AG10803 (cell line): Measurements from ENCODE around the gene CALR3.

Source experiments
- DNase-seq: peaks from one replicate; pipeline ENCODE4 v3.0.0; 2010; ENCODE audit warnings: low read depth
- H3K4me3 ChIP-seq: 2 replicates; pipeline ENCODE4 v1.5.1; 2011; ENCODE audit warnings: mild to moderate bottlenecking, low read length, control low read depth
- TF ChIP-seq, protein P1 (sequence below): conservative IDR thresholded peaks from 2 replicates; pipeline ENCODE4 v1.5.1; 2011; ENCODE audit warnings: mild to moderate bottlenecking, low read length, control low read depth, inconsistent platforms

CALR3 gene

GRCh38 chr19:16458391-16459341, 37.3 kb downstream of the CALR3 start:
- TF ChIP-seq, protein P1, sequence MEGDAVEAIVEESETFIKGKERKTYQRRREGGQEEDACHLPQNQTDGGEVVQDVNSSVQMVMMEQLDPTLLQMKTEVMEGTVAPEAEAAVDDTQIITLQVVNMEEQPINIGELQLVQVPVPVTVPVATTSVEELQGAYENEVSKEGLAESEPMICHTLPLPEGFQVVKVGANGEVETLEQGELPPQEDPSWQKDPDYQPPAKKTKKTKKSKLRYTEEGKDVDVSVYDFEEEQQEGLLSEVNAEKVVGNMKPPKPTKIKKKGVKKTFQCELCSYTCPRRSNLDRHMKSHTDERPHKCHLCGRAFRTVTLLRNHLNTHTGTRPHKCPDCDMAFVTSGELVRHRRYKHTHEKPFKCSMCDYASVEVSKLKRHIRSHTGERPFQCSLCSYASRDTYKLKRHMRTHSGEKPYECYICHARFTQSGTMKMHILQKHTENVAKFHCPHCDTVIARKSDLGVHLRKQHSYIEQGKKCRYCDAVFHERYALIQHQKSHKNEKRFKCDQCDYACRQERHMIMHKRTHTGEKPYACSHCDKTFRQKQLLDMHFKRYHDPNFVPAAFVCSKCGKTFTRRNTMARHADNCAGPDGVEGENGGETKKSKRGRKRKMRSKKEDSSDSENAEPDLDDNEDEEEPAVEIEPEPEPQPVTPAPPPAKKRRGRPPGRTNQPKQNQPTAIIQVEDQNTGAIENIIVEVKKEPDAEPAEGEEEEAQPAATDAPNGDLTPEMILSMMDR = no peak
- no peak for DNase-seq
- H3K4me3 ChIP-seq = no peak overlapping the region

DNA sequence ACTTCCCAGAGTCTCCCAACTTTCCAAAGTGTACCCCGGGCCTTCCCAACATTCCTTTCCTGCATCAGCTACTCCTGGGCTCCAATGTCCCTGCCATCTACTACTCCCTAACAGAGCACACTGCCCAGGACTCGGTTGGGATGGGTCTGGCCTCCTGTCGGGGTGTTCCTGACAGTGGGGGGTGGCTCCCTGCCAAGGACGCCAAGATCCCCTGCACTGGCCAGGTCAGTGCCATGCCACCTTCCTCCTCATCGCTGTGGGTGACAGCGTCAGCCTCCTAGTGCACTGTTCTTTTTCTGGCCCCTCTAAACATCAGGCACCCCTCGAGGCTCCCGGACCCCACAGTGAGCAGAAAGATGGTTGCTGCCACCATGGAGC, 38.0 kb downstream of the CALR3 start:
- no peak for DNase-seq
- H3K4me3 ChIP-seq = no peak overlapping the region
- TF ChIP-seq, protein P1 = no peak

GRCh38 chr19:16457195-16457953, 38.6 kb downstream of the CALR3 start:
- H3K4me3 ChIP-seq = no peak overlapping the region
- DNase-seq = peak; percentile 46
- TF ChIP-seq, protein P1 = no peak

DNA sequence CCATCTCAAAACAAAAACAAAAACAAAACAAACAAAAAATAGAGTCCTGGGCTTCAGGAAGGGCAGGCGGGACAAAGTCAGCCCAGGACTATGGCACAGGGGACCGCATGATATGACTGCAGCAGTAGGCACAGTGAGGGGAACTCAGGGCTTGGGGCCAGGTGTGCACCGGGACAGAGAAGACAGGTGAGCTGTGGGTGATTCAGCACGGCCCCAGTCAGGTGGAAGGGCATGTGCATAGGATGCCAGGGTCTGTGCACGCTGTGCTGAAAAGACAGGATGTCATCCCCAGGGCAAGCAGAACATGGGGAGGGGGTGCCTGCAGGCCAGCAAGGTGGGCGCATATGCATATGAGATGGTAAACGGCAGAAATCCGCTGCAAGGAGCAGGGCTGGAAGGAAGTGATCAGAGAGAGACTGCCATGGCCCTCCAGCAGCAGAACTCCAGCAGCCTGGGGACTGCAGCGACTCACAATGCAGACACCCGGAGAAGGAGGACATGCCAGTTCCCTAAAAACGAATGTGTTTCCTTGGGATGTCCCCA, 39.2 kb downstream of the CALR3 start:
- no peak for DNase-seq
- H3K4me3 ChIP-seq = no peak overlapping the region
- TF ChIP-seq, protein P1 = no peak

DNA sequence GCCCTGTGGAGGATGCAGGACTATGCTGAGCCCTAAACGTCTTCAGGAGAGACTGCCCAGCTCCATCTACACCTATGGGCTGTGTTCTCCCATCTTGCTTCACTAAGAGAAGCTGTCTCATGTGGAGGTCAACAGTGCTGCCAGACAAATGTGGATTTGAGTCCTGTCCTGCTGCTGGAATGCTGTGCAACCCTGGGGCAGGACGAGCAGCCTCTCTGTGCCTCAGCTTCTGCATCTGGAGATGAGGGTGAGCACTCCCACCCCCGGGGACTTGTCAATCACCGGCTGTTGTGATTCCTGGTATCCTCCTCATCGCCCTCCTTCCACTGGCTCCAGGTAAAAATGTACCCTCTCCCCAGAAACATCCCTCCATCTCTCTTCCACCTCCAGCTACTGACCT, 40.5 kb downstream of the CALR3 start:
- TF ChIP-seq, protein P1 = no peak
- no peak overlapping the region for H3K4me3 ChIP-seq
- DNase-seq = no peak

- TF ChIP-seq, protein P1 = no peak
- no peak overlapping the region for H3K4me3 ChIP-seq
- DNase-seq = no peak
Observed at GRCh38 chr19:16454351-16454918, 41.5 kb downstream of the CALR3 start.
